Activated CD8-positive, alpha-beta memory T cell treated with anti-CD3 and anti-CD28 coated beads, Interleukin-2, amount 50 U/mL, for 48 hours (primary cell): ENCODE results near the gene HPX.

Experiments used
- DNase-seq: peaks from one replicate; pipeline ENCODE4 v3.0.0-alpha.2; 2020

HPX gene

GRCh38 chr11:6388748-6389147, 52.0 kb downstream of the HPX start:
- DNase-seq = no peak

- DNase-seq = no peak
These were observed 52.8 kb downstream of the HPX start for GRCh38 chr11:6387811-6388599.

GRCh38 chr11:6385046-6385777, 55.6 kb downstream of the HPX start:
- no peak for DNase-seq
